ENCODE measurements around the gene ETS1.

DNA sequence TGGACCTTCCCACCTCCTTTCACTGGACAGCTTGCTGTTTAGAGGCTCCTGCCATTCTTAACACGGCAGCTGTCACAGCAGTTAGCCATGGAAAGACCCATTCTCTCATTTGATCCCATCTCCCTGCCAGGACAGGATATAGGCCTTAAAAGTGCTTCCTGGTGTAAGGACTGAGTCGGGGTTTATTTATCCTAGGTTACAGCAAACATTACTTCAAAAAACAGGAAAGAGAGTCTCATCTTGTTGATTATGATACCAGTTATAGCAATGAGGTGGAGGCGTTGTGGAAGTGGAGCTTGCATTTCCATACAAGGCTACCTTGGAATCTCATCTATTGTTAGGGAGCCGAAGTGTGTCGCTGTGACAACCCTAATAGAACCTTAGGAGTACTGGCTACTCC is 17.4 kb upstream of the ETS1 start:
- TF ChIP-seq, protein P1, sequence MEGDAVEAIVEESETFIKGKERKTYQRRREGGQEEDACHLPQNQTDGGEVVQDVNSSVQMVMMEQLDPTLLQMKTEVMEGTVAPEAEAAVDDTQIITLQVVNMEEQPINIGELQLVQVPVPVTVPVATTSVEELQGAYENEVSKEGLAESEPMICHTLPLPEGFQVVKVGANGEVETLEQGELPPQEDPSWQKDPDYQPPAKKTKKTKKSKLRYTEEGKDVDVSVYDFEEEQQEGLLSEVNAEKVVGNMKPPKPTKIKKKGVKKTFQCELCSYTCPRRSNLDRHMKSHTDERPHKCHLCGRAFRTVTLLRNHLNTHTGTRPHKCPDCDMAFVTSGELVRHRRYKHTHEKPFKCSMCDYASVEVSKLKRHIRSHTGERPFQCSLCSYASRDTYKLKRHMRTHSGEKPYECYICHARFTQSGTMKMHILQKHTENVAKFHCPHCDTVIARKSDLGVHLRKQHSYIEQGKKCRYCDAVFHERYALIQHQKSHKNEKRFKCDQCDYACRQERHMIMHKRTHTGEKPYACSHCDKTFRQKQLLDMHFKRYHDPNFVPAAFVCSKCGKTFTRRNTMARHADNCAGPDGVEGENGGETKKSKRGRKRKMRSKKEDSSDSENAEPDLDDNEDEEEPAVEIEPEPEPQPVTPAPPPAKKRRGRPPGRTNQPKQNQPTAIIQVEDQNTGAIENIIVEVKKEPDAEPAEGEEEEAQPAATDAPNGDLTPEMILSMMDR (conservative IDR thresholded peaks at IDR 0.05; ENCODE audit: low read depth, low read length), result no peak
- no peak for TF ChIP-seq EZH2 (IDR thresholded peaks at IDR 0.05; ENCODE audit: borderline replicate concordance, low read depth, low read length, poor library complexity, severe bottlenecking)

All from A673 (cell line).